Stimulated activated CD8-positive, alpha-beta memory T cell treated with anti-CD3 and anti-CD28 coated beads, Interleukin-2, amount 100 ng/mL, for 48 hours (primary cell): ENCODE results near the gene EFCC1.
A peak's percentile ranks its signal among the peaks of the same experiment; 100 is the strongest.

Experiments
- DNase-seq, 2 donors: peaks; one replicate each; pipeline ENCODE4 v3.0.0-alpha.2; 2020; ENCODE audit warnings: low read depth in 2 of 2

The EFCC1 gene

GRCh38 chr3:129001101-129001805 is at the start of gene EFCC1:
TSS of gene EFCC1 (plus strand) at chr3:129001304. CDS start at chr3:129001629, 325 bp downstream.
- no peak for DNase-seq

- no peak for DNase-seq
Measured at GRCh38 chr3:128956440-128956839, 44.7 kb upstream of the EFCC1 start.

- no peak for DNase-seq
Measured at GRCh38 chr3:128965280-128965679, 35.8 kb upstream of the EFCC1 start.

GRCh38 chr3:128965818-128966217 is 35.3 kb upstream of the EFCC1 start:
- no peak for DNase-seq

GRCh38 chr3:128967748-128968355 is 33.3 kb upstream of the EFCC1 start:
- no peak for DNase-seq

- DNase-seq: peak in 1 of 2 donors; percentile 27
Measured at GRCh38 chr3:128969993-128970739, 30.9 kb upstream of the EFCC1 start.

DNA sequence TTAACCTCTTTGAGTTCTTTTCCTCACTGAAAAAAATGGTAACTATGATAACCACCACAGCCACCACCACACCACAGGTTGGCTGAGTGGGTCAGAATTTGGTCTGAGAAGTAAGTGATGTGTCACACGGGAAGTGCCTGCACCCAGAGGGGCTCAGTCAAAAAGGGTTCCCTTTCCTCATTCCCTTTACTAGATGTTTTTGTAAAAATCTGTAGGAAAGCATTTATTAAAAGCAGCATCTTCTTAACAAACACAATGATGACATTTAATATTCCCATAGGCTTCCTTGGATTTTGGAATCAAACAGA is 30.4 kb upstream of the EFCC1 start:
- no peak for DNase-seq

GRCh38 chr3:128971421-128972100 is 29.5 kb upstream of the EFCC1 start:
- DNase-seq: no peak

GRCh38 chr3:128973988-128974564 is 27.0 kb upstream of the EFCC1 start:
- no peak for DNase-seq

- no peak for DNase-seq
Measured at GRCh38 chr3:128975276-128975675, 25.8 kb upstream of the EFCC1 start.

DNA sequence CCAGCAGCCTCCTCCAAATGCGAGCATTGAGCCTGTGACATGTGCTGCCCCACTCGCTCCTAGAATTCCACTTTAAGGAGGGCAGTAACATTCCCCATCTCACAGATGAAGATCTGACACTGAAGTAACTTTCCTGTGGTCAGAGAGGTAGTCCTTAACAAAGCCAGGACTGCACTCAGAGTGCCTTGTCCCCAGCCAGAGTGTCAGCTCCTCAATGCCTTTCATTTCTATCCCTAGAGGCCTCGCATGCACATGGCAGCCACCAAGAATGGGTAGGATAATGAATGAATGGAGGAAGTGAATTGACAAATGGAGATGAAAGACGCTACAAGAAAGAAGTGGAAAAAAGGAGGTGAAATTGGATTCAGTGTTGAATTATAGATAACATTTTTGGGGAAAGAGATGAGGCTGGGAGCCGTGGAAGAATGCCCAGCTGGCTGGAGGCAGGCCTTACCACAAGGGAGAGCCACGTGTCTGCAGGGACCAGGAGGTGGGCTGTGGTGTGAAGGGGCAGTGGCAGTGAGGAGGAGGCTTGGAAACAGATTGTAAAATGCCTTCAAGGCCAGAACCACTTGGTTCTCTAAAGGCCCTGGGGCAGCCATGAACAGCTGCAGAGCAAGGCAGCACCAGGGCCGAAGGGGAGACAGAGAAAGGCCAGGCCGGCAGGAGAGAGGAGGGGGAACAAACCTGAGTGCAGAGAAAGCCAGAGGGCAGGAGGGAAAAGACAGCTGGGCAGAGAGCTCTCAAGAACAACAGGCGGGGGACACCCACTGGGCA is 17.6 kb upstream of the EFCC1 start:
- DNase-seq: no peak

GRCh38 chr3:128984596-128984995 is 16.5 kb upstream of the EFCC1 start:
- no peak for DNase-seq

DNA sequence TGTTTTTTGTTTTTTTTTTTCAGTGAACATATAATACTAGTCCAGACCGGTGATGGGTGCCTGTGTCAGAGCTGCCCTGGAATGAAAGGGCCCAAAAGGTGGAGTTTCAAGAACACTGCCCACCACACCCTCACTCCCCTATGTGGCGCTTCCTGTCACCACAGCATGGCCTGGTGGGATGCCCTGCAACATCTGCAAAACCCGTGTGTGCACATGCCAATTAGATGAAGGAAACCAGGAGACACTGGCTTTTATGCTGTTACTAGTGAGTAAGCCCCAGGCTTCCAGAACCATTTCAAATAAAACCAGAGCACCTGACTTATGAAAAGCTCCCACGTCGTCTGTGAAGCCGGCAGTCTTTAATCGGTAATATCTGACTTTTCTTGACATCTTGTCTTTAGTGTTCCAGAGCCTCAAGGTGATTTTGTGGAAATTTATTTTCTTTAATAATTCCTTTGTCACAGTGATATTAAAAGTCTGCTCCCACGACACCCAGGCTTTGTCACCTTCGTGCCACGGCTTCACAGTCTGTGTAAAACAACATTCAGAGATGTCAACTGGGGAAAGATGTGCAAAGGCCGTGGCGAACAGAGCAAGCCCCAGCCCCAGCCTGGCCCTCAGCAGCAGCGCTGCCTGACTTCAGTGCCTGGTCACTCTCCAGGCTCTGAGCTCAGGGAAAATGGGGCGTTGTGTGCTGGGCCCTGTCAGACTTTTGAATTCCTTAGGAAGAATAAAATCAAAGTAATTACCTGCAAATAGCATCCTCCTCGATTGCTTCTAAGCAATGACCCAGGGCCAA is 13.6 kb upstream of the EFCC1 start:
- DNase-seq: no peak

DNA sequence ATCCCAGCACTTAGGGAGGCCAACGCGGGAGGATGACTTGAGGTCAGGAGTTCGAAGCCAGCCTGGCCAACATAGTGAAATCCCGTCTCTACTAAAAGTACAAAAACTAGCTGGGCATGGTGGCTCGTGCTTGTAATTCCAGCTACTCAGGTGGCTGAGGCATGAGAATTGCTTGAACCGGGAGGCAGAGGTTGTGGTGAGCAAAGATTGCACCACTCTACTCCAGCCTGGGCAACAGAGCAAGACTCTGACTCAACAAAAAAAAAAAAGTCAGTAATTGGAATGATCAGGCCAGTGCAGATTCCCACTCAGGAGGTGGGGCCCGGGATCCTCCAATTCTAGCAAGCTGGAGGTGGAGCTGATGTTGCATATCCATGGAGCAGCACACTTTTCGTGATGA is 12.8 kb upstream of the EFCC1 start:
- DNase-seq: no peak

DNA sequence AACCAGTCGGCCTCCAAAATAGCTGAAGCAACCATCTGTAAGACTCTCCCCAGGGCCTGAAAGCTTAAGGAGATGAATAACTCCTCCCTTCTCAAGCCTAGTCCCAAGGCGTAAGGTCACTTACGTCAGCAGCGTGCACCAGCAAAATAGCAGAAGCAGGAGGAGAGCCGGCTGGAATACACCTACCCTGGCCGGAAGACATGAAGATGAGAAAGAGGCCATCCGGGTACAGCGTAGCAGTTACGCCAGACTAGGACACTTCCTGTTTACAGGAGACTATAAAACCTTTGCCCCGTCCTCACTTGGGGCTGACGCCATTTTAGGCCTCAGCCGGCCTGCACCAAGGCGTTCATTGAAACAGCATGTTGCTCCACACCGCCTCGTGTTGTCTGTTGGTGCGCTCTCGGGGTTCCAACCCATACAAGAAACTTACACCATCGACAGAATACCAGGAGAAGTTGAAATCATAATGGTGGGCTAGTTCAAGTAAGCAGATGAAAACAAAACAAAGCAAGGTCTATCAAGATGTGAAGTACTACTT is 9.7 kb upstream of the EFCC1 start:
- no peak for DNase-seq

DNA sequence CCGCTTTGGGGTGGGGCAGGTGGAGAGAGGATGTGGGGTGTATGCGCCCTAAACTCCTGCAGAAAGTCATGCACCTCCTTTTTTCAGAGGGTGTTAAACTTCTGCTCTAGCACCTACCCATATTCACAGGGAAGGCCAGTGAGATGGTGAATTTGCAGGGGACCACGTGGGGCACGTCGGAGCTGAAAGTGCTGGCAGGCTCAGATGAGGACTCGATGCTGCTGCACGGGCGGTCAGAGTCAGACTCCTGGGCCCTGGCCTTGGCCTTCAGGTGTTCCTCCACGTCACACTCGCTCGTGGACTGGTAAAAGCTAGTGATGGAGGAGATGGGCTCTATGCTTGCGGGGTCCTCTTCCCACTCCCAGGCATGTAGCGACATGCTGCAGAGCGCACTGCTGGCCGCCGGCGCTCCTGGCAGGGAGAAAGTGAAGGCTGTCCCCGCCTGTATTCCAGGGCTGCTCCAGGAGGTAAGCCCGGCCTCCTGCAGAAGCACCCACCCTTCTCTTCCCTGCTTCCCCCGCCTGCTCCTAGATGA is 8.1 kb upstream of the EFCC1 start:
- DNase-seq: no peak

DNA sequence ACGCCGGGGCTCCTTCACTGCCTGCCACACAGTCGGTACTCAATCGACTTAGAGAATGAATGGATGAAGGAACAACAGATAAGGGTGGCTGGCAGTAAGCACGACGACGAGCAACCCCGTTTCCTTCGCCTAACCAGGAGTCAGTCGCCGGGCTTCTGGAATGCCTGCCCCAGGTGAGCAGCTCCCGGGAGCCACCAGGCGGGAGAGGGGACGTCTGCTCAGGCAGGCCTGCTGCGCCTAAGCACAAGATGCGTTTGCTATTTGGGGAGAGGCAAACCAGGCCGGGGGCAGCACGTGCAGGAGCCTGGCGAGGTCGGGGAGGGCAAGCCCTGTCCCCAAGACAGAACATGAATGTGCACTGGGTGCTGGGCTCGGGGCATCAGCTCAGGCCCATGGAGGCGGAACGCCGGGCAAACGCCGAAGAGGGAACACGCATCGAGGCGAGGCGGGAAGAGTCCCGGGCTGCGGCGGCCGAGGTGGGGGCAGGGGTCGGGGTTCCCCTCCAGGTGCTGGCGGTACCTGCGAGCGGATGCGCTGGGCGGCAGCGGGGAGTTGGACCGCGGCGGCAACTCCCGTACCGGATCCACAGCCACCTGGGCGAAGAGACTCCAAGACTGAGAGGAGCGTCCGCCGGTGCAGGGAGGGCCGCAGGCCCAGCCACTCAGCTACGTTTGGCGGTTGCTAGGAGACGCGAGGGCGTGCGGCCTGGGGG is 7.5 kb upstream of the EFCC1 start, which contains the start of gene CFAP92:
Gene CFAP92, minus strand, starts transcription at position 616 of the 712 bp plus-strand sequence. CDS start 772 bp downstream, outside the sequence.
- peak; percentile 77 to 89 for DNase-seq

DNA sequence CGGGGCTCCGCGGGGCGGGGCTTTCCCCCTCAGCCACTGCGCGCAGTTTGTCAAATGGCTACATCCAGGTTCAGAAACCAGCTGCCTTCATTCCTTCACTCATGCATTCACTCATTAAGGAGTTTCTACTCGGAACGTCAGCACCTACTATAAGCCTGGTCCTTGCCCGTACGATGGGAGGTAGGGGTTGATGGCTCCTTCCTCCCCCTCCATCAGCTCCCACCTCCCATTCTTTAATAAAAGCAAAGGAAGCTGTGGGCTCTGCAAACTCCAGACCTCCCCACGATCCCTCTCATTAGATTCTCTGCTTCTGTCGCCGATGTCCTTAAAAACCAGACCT is 7.0 kb upstream of the EFCC1 start:
- no peak for DNase-seq
